ENCODE results near the gene NCAPG. TPM values are rescaled to one million over a fixed set of nuclear protein-coding genes. Genes with fewer than 3 reads are reported as not detected.
"Not testable (repeated sequence)": the region's sequence is repeated elsewhere in the genome, so short reads cannot be mapped to it uniquely, and the experiment has no call there.

NCAPG gene
- total RNA-seq, 1 donor from 2014 or later, result 66.9 TPM

DNA sequence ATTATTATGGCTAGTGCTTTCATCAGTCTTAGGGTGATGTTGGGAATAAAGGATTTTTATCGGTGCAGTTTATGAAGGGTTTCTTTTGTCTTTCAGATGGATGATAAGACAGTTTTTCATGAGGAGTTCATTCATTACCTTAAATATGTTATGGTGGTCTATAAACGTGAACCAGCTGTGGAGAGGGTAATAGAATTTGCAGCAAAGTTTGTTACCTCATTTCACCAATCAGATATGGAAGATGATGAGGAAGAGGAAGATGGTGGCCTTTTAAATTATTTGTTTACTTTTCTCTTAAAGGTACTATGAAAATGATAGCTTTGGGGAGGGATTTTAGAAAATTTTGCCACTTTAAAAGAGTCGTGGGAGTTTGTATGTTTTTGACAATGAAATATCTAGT lies 1.3 kb downstream of the NCAPG start:
- TF ChIP-seq, protein P1, sequence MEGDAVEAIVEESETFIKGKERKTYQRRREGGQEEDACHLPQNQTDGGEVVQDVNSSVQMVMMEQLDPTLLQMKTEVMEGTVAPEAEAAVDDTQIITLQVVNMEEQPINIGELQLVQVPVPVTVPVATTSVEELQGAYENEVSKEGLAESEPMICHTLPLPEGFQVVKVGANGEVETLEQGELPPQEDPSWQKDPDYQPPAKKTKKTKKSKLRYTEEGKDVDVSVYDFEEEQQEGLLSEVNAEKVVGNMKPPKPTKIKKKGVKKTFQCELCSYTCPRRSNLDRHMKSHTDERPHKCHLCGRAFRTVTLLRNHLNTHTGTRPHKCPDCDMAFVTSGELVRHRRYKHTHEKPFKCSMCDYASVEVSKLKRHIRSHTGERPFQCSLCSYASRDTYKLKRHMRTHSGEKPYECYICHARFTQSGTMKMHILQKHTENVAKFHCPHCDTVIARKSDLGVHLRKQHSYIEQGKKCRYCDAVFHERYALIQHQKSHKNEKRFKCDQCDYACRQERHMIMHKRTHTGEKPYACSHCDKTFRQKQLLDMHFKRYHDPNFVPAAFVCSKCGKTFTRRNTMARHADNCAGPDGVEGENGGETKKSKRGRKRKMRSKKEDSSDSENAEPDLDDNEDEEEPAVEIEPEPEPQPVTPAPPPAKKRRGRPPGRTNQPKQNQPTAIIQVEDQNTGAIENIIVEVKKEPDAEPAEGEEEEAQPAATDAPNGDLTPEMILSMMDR (conservative IDR thresholded peaks at IDR 0.05; ENCODE audit: low read depth, low read length), result no peak

DNA sequence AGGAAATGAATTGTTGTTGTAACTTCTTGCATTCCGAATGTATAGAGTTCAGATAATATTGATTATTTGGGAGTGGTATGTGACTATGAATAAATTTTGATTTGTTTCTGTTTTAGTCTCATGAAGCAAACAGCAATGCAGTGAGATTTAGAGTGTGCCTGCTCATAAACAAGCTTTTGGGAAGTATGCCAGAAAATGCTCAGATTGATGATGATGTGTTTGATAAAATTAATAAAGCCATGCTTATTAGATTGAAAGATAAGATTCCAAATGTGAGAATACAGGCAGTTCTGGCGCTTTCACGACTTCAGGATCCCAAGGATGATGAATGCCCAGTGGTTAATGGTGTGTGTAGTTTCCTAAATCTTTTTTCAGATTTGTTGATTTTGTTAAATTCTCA lies 2.0 kb downstream of the NCAPG start:
- DNase-seq (ENCODE audit: low read depth), result no peak
- TF ChIP-seq, protein P1 (conservative IDR thresholded peaks at IDR 0.05; ENCODE audit: low read depth, low read length), result no peak
- H3K4me3 ChIP-seq (ENCODE audit: low read depth, low read length), result peak overlapping the region; percentile 82

More for the DNA sequence above, 1.3 kb downstream of the NCAPG start:
- H3K4me3 ChIP-seq (ENCODE audit: low read depth, low read length), result peak overlapping the region; percentile 82
- DNase-seq (ENCODE audit: low read depth), result no peak

DNA sequence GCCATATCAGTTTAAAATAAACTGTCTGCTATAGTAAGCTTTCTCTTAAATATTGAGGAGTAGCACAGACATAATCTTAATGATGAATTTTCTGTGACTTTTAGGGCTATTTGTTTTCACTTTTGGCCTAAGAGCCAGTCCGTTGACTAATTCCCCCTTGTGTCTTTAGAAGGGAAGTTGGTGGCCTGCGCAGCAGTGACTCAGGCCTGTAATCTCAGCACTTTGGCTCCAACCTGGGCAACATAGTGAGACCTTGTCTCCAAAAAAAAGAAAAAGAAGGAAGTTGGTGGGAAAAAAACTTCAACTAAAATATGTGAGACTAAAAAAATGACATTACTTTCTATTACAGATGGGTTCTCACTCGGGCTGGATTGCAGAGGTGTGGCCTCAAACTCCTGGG lies 3.4 kb downstream of the NCAPG start:
- H3K4me3 ChIP-seq (ENCODE audit: low read depth, low read length), result no peak overlapping the region
- no peak for DNase-seq (ENCODE audit: low read depth)
- TF ChIP-seq, protein P1 (conservative IDR thresholded peaks at IDR 0.05; ENCODE audit: low read depth, low read length), result no peak

DNA sequence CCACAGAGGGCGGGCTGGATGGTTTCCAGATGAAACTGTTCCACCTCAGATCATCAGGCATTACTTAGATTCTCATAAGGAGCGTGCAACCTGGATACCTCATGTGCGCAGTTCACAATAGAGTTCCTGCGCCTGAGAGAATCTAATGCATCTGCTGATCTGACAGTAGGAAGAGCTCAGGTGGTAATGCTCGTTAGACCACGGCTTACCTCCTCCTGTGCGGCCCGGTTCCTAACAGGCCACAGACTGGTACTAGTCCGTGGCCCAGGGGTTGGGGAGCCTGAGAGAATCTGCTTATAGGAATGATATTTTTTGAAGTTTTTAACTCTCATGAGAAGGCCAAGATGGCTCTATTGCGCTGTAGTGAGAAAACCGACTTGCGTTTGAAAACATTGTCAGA lies 5.4 kb downstream of the NCAPG start:
- no peak overlapping the region for H3K4me3 ChIP-seq (ENCODE audit: low read depth, low read length)
- DNase-seq (ENCODE audit: low read depth), result no peak
- TF ChIP-seq, protein P1 (conservative IDR thresholded peaks at IDR 0.05; ENCODE audit: low read depth, low read length), result no peak

DNA sequence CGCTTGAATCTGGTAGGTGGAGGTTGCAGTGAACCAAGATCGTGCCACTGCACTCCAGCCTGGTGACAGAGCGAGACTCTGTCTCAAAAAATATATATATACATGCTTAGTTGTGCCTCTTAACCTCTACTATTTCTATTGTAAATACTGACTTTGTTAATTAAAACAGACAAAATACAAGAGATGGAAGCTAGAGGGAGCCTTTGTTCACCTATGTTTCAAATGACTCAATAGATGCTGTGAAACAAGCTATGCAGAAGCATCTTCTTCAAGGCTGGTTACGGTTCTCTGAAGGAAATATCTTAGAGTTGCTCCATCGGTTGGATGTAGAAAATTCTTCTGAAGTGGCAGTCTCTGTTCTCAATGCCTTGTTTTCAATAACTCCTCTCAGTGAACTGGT lies 6.2 kb downstream of the NCAPG start:
- TF ChIP-seq, protein P1 (conservative IDR thresholded peaks at IDR 0.05; ENCODE audit: low read depth, low read length), result peak; percentile 65
- DNase-seq (ENCODE audit: low read depth), result peak; percentile 47
- no peak overlapping the region for H3K4me3 ChIP-seq (ENCODE audit: low read depth, low read length)

DNA sequence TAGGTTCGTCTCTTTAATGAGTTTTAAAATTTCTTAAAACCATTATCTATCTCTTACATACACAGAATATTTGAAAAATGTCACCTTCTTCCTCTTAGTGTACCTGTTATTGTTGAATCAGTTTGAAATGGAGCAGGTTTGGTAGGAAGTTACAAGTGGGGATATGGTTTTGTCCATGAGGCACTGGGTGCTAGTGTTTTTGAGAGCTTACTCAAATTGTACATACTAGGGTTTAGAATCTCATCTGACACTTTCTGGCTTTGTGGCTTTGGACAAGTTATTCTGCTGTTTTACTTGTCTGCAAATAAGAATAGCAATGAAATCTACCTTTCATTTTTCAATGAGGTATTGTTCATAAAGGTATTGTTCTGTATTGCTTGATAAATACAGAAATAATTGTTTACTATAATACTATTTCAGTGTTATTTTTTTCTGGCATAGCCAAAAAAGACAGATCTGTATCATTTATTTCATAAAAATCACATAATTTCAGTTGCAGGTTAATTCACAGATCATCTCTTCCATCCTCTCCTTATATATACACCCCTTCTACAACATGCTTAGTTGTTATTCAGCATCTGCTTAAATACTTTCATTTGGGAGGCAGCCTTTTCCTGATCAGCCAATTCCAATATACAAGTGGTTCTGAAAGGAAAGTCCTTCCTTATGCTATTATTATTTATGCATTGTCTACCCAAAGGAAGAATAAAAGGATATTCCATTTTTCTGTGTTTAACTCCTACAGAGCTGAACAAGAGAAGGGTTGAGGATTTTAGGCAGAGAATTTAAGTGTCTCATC lies 13.3 kb downstream of the NCAPG start:
- no peak for DNase-seq (ENCODE audit: low read depth)
- TF ChIP-seq, protein P1 (conservative IDR thresholded peaks at IDR 0.05; ENCODE audit: low read depth, low read length), result no peak
- no peak overlapping the region for H3K4me3 ChIP-seq (ENCODE audit: low read depth, low read length)

DNA sequence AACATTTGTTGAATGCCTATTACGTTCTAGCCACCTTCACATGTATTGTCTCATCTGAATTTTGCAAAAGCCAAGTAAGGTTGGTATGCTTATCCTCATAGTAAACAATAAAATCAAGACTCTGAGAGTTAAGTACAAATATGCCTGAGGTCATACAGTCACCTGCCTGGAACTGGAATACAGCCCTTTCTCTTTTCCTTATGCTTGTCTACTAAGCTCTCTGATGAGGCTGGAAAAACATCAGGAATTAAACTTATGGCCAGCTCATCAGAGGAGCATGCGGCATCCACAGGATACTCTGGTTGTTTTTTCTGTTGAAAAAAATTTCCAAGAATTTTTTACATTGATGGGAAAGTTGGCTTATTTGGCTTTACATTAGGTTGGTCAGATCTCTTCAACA lies 35.5 kb downstream of the NCAPG start:
- no peak overlapping the region for H3K4me3 ChIP-seq (ENCODE audit: low read depth, low read length)
- no peak for DNase-seq (ENCODE audit: low read depth)
- TF ChIP-seq, protein P1 (conservative IDR thresholded peaks at IDR 0.05; ENCODE audit: low read depth, low read length), result no peak

DNA sequence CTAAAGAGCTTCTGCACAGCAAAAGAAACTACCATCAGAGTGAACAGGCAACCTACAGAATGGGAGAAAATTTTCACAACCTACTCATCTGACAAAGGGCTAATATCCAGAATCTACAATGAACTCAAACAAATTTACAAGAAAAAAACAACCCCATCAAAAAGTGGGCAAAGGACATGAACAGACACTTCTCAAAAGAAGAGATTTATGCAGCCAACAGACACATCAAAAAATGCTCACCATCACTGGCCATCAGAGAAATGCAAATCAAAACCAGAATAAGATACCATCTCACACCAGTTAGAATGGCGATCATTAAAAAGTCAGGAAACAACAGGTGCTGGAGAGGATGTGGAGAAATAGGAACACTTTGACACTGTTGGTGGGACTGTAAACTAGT lies 39.5 kb downstream of the NCAPG start:
- DNase-seq (ENCODE audit: low read depth); H3K4me3 ChIP-seq (ENCODE audit: low read depth, low read length): not testable (repeated sequence)
